ENCODE results near the gene UIMC1. TPM values are rescaled to one million over a fixed set of nuclear protein-coding genes. Genes with fewer than 3 reads are reported as not detected.

The UIMC1 gene
- polyA plus RNA-seq, 5 donors: 37.9 to 54.2 (median 43.0) TPM

Other genes starting within 250 kb of the UIMC1 start
- 1 to 10 TPM in 2 of 5 donors, under 1 TPM in 3; 0.57 to 1.8 (median 0.78) TPM for gene UNC5A, start 196.2 kb downstream of the UIMC1 start, polyA plus RNA-seq (ENCODE audit: insufficient read depth in 1 of 5, insufficient read length in 5 of 5, low replicate concordance in 1 of 5)
- gene HK3, start 107.4 kb downstream of the UIMC1 start, polyA plus RNA-seq (ENCODE audit: insufficient read depth in 1 of 5, insufficient read length in 5 of 5, low replicate concordance in 1 of 5): 1 to 10 TPM in 1 of 5 donors, under 1 TPM in 4; 0.64 to 1.0 (median 0.74) TPM
- gene ZNF346, start 15.9 kb upstream of the UIMC1 start, polyA plus RNA-seq (ENCODE audit: insufficient read depth in 1 of 5, insufficient read length in 5 of 5, low replicate concordance in 1 of 5): 10 to 100 TPM; 23.1 to 29.7 (median 28.7) TPM
- gene FGFR4, start 80.1 kb upstream of the UIMC1 start, polyA plus RNA-seq (ENCODE audit: insufficient read depth in 1 of 5, insufficient read length in 5 of 5, low replicate concordance in 1 of 5): 100 to 1,000 TPM; 135 to 342 (median 218) TPM
- 10 to 100 TPM; 37.8 to 54.0 (median 44.0) TPM for gene NSD1, start 127.0 kb upstream of the UIMC1 start, polyA plus RNA-seq (ENCODE audit: insufficient read depth in 1 of 5, insufficient read length in 5 of 5, low replicate concordance in 1 of 5)